DMS153 treated with DMSO at 0.1 percent for 48 hours (cell line): Measurements from ENCODE around the gene TMEM59L.

Experiments
- DNase-seq: peaks from one replicate; lab custom pipeline; 2025; ENCODE audit not compliant: unreplicated experiment; lab: John Stamatoyannopoulos, UW

TMEM59L gene

GRCh38 chr19:18656337-18657086 is 43.8 kb downstream of the TMEM59L start:
- no peak for DNase-seq

GRCh38 chr19:18657590-18658365 is 45.1 kb downstream of the TMEM59L start:
- DNase-seq, result no peak

- DNase-seq, result no peak
Measured at GRCh38 chr19:18658366-18658855, 45.7 kb downstream of the TMEM59L start.

- DNase-seq, result no peak
Measured at GRCh38 chr19:18659281-18660050, 46.8 kb downstream of the TMEM59L start.

- DNase-seq, result no peak
Measured at GRCh38 chr19:18660051-18660910, 47.6 kb downstream of the TMEM59L start.

- no peak for DNase-seq
Measured at GRCh38 chr19:18660939-18661670, 48.4 kb downstream of the TMEM59L start.

- DNase-seq, result no peak
Measured at GRCh38 chr19:18662972-18663732, 50.5 kb downstream of the TMEM59L start.

GRCh38 chr19:18663940-18664530 is 51.4 kb downstream of the TMEM59L start:
- DNase-seq, result no peak

- DNase-seq, result no peak
Measured at GRCh38 chr19:18665771-18666202, 53.1 kb downstream of the TMEM59L start.

GRCh38 chr19:18666317-18666716 is 53.6 kb downstream of the TMEM59L start:
- no peak for DNase-seq

GRCh38 chr19:18666784-18667183 is 54.1 kb downstream of the TMEM59L start:
- no peak for DNase-seq

- DNase-seq, result no peak
Measured at GRCh38 chr19:18667531-18668251, 55.0 kb downstream of the TMEM59L start.

- DNase-seq, result no peak
Measured at GRCh38 chr19:18668252-18668631, 55.6 kb downstream of the TMEM59L start.

GRCh38 chr19:18668744-18669523 is 56.3 kb downstream of the TMEM59L start:
- DNase-seq, result no peak

- DNase-seq, result no peak
Measured at GRCh38 chr19:18669524-18669817, 56.8 kb downstream of the TMEM59L start.

- no peak for DNase-seq
Measured at GRCh38 chr19:18669883-18670282, 57.2 kb downstream of the TMEM59L start.

- no peak for DNase-seq
Measured at GRCh38 chr19:18670312-18670711, 57.6 kb downstream of the TMEM59L start.
